DMS 273 (cell line): Measurements from ENCODE around the gene RFTN2.
"Not testable (repeated sequence)": the region's sequence is repeated elsewhere in the genome, so short reads cannot be mapped to it uniquely, and the experiment has no call there.

Experiments used
- DNase-seq: peaks from one replicate; lab custom pipeline; 2025; ENCODE audit not compliant: unreplicated experiment; lab: John Stamatoyannopoulos, UW

RFTN2 gene

DNA sequence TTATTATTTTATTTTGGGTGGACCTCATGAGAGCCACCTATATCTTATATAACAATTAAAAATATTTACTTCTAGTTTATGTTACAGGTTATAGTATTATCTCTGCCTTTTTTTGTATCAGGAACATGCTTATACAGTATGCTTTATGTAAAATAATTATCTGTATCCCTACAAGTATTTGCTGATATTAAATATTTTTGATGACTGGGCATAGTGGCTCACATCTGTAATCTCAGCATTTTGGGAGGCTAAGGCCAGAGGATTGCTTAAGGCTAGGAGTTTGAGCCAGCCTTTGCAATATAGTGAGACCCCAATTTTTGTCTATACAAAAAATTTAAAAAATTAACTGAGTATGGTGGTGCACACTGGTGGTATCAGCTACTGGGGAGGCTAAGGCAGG is 119.9 kb downstream of the RFTN2 start:
- DNase-seq: no peak

GRCh38 chr2:197551260-197551659 is 124.1 kb downstream of the RFTN2 start:
- not testable (repeated sequence) for DNase-seq

DNA sequence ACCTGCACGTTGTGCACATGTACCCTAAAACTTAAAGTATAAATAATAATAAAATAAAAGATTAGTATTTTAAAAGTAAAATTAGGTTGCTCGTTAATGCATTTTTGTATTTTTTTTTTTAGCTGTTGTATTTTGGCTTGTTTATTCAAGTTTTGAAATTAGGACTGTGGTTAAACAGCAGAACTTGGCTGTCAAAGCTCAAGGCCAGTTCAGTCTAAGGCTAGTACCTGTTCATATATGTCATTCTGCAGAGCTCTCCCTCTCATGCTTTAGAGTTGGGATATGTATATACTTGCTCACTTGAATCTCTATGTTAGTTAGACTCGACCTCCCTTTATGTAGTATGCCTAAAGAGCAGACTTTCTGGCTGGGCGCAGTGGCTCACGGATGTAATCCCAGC is 126.8 kb downstream of the RFTN2 start:
- DNase-seq: no peak

DNA sequence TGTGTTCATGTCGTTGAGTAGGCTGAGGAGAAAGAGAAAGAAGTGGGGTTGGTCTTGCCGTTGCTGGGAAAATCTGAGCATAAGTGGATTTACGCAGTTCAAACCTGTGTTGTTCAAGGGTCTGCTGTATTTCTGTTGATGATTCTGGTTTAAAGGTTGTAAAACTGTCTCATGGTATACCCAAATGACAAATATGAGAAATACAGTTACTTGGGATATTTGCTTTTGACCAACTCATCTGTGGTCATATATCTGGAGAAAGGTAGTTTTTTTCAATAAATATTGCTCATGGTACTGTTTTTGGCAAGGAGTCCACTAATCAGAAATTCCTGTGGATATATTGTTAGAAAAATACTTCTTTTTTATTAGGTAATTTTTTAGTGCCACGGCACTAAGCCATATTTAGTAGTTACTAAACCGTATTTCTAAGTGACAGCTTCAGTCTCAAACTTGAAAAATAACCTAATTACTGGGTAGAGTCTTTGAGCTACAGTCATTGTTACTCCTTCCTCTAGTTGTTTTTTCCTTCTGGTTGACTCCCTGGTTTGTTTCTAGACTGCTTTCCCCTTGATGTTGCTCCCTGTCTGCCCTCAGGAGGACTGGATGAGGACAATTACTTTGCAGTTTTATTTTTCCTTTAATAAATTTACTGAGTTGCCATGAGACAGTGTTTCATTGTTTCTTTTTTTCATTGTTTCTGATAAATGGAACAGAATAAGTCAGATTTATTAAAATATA is 128.1 kb downstream of the RFTN2 start:
- no peak for DNase-seq

- DNase-seq: no peak
These were observed 132.2 kb downstream of the RFTN2 start for GRCh38 chr2:197543206-197543605.

- DNase-seq: no peak
These were observed 135.7 kb downstream of the RFTN2 start for GRCh38 chr2:197539734-197540133.

- no peak for DNase-seq
These were observed 137.0 kb downstream of the RFTN2 start for GRCh38 chr2:197538412-197538811.
